NT2/D1 (cell line): ENCODE results near the gene HS2ST1.

Experiments used
- SUZ12 ChIP-seq: IDR thresholded peaks from 2 replicates; pipeline ENCODE4 v1.6.1; 2011; ENCODE audit not compliant: insufficient read length, insufficient read depth; ENCODE audit errors: extremely low read depth
- YY1 ChIP-seq: IDR thresholded peaks from 2 replicates; pipeline ENCODE4 v1.6.1; 2011; ENCODE audit not compliant: insufficient read length, insufficient read depth

GRCh38 chr1:87115317-87115890 lies 201.0 kb downstream of the HS2ST1 start:
- TF ChIP-seq SUZ12 (no peak), YY1 (no peak)
